ENCODE data around the gene TCOF1. TPM values are rescaled to one million over a fixed set of nuclear protein-coding genes. Genes with fewer than 3 reads are reported as not detected.
A peak's percentile ranks its signal among the peaks of the same experiment; 100 is the strongest.

The TCOF1 gene
- total RNA-seq, 1 donor from 2014 or later = 65.3 TPM

- Mint-ChIP-seq H3K27ac (no peak overlapping the region), H3K9me3 (no peaks in the 10 kb centered on the region), H3K27me3 (no peaks in the 10 kb centered on the region), H3K36me3 (peaks cover 30% of the 10 kb centered on the region), H3K4me1 (ENCODE audit: unreplicated experiment) (peaks cover 3% of the 10 kb centered on the region), H3K4me3 (no peak overlapping the region)
- TF ChIP-seq, protein P1, sequence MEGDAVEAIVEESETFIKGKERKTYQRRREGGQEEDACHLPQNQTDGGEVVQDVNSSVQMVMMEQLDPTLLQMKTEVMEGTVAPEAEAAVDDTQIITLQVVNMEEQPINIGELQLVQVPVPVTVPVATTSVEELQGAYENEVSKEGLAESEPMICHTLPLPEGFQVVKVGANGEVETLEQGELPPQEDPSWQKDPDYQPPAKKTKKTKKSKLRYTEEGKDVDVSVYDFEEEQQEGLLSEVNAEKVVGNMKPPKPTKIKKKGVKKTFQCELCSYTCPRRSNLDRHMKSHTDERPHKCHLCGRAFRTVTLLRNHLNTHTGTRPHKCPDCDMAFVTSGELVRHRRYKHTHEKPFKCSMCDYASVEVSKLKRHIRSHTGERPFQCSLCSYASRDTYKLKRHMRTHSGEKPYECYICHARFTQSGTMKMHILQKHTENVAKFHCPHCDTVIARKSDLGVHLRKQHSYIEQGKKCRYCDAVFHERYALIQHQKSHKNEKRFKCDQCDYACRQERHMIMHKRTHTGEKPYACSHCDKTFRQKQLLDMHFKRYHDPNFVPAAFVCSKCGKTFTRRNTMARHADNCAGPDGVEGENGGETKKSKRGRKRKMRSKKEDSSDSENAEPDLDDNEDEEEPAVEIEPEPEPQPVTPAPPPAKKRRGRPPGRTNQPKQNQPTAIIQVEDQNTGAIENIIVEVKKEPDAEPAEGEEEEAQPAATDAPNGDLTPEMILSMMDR (conservative IDR thresholded peaks at IDR 0.05) = no peak
- no peak for DNase-seq (ENCODE audit: extremely low spot score, unreplicated experiment)
Observed at GRCh38 chr5:150395688-150395975, 38.1 kb downstream of the TCOF1 start.

- peaks cover 28% of the 10 kb centered on the region for H3K36me3 Mint-ChIP-seq
- H3K27me3 Mint-ChIP-seq = no peaks in the 10 kb centered on the region
- TF ChIP-seq, protein P1 (conservative IDR thresholded peaks at IDR 0.05) = no peak
- DNase-seq (ENCODE audit: extremely low spot score, unreplicated experiment) = no peak
- H3K9me3 Mint-ChIP-seq = no peaks in the 10 kb centered on the region
- H3K4me3 Mint-ChIP-seq = no peak overlapping the region
- no peak overlapping the region for H3K27ac Mint-ChIP-seq
- H3K4me1 Mint-ChIP-seq (ENCODE audit: unreplicated experiment) = peaks cover 3% of the 10 kb centered on the region
Observed at GRCh38 chr5:150396267-150396666, 38.8 kb downstream of the TCOF1 start.

- no peaks in the 10 kb centered on the region for H3K27me3 Mint-ChIP-seq
- no peaks in the 10 kb centered on the region for H3K9me3 Mint-ChIP-seq
- H3K27ac Mint-ChIP-seq = peak overlapping the region; percentile 41
- TF ChIP-seq, protein P1 (conservative IDR thresholded peaks at IDR 0.05) = no peak
- H3K4me1 Mint-ChIP-seq (ENCODE audit: unreplicated experiment) = peaks cover 3% of the 10 kb centered on the region
- no peak for DNase-seq (ENCODE audit: extremely low spot score, unreplicated experiment)
- H3K36me3 Mint-ChIP-seq = peaks cover 32% of the 10 kb centered on the region
- H3K4me3 Mint-ChIP-seq = no peak overlapping the region
Observed at GRCh38 chr5:150397146-150397781, 39.8 kb downstream of the TCOF1 start.

- peak overlapping the region; percentile 41 for H3K27ac Mint-ChIP-seq
- no peak for DNase-seq (ENCODE audit: extremely low spot score, unreplicated experiment)
- no peaks in the 10 kb centered on the region for H3K27me3 Mint-ChIP-seq
- no peak overlapping the region for H3K4me3 Mint-ChIP-seq
- H3K36me3 Mint-ChIP-seq = peaks cover 36% of the 10 kb centered on the region
- TF ChIP-seq, protein P1 (conservative IDR thresholded peaks at IDR 0.05) = no peak
- H3K4me1 Mint-ChIP-seq (ENCODE audit: unreplicated experiment) = peaks cover 3% of the 10 kb centered on the region
- no peaks in the 10 kb centered on the region for H3K9me3 Mint-ChIP-seq
Observed at GRCh38 chr5:150397782-150398721, 40.6 kb downstream of the TCOF1 start.

DNA sequence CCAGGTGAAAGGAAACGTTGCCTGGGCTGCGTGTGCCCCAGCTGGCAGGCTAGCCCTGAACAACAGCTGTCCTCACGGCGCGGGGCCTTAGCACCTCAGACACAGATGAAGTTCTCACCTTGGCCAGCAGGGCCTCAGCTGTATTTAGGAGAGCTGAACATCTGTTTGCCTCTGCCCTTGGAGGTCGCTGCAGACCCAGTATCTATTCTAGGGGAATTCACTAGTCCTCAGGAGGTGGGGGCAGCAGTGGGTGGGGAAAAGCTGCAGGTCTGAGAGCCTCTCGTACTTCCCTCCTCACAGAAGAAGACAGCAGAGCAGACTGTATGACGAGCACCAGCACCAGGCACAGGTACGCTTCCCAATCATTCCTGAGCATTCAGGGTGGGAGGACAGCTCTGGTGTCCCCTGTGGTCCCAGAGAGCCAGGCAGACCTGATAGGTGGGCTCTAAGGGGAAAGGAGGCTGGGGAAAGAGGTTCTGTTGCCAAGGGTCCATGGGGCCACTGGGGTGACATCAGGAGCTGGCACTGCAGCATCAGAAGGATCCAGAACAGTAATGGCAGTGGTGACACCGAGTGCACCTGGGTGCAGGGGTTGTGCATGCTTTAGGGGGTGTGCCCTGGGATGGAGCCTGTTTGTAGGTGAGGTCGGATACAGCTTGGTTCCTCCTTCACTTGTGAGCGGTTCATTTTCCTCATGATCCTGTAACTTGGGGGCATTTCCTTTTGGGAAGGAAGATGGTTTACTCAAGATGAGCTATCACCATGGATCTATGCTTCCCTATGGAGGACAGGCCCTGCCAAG is 41.4 kb downstream of the TCOF1 start:
- Mint-ChIP-seq H3K4me1 (ENCODE audit: unreplicated experiment) (peaks cover 3% of the 10 kb centered on the region), H3K36me3 (peaks cover 36% of the 10 kb centered on the region), H3K27me3 (no peaks in the 10 kb centered on the region), H3K9me3 (no peaks in the 10 kb centered on the region), H3K27ac (no peak overlapping the region), H3K4me3 (no peak overlapping the region)
- DNase-seq (ENCODE audit: extremely low spot score, unreplicated experiment) = no peak
- TF ChIP-seq, protein P1 (conservative IDR thresholded peaks at IDR 0.05) = peak; percentile 58

Measured in type B pancreatic cell (in vitro differentiated cells).